AG09319 (cell line): ENCODE results near the gene NPHS1.

ENCODE experiments used
- DNase-seq: peaks from one replicate; pipeline ENCODE4 v3.0.0-alpha.2; 2010; ENCODE audit warnings: low read depth; ENCODE audit errors: extremely low read depth
- CTCF ChIP-seq: IDR thresholded peaks from 2 replicates; pipeline ENCODE4 v1.5.1; 2011; ENCODE audit warnings: low read depth, mild to moderate bottlenecking, inconsistent platforms, low read length, moderate library complexity

The NPHS1 gene

DNA sequence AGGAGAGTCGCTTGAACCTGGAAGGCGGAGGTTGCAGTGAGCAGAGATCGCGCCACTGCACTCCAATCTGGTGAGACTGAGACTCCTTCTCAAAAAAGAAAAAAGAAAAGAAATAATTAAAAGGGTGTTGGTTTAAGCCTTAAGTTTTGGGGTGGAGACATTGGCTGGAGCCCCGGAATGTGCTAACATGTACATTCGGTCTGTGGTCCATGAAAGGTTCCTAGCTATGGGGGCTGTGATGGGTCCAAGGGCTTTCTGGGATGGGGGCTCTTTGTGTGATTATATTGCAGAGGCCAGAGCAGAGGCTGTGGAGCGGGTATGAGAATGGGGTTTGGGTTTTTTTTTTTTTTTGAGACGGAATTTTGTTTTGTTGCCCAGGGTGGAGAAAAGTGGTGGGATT lies 33.6 kb upstream of the NPHS1 start:
- no peak for TF ChIP-seq CTCF
- no peak for DNase-seq

DNA sequence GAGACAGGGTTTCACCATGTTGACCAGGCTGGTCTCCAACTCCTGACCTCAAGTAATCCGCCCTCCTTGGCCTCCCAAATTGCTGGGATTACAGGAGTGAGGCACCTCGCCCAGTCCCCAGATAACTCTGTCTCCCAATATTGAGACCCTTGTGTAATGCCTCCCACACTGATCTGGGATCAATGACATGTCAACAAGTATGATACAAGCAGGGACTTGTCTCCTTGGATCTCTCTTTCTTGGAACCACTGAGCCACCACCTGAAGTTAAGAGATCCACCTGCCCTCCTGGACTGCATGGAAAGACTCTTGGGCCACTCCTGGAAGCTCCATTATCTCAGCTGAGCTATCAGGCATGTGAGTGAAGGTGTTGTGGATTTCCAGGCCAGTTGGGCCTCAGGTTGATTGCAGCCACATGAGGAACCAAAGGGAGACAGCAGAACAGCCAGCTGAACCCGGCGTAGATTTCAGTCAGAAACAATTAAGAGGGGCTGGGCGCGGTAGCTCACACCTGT lies 33.0 kb upstream of the NPHS1 start:
- no peak for TF ChIP-seq CTCF
- no peak for DNase-seq

GRCh38 chr19:35883882-35884281 lies 31.6 kb upstream of the NPHS1 start:
- no peak for TF ChIP-seq CTCF
- no peak for DNase-seq

GRCh38 chr19:35882114-35882832 lies 30.0 kb upstream of the NPHS1 start:
- TF ChIP-seq CTCF = peak; percentile 54
- peak; percentile 64 for DNase-seq

GRCh38 chr19:35879770-35880317 lies 27.5 kb upstream of the NPHS1 start:
- no peak for TF ChIP-seq CTCF
- DNase-seq = no peak

DNA sequence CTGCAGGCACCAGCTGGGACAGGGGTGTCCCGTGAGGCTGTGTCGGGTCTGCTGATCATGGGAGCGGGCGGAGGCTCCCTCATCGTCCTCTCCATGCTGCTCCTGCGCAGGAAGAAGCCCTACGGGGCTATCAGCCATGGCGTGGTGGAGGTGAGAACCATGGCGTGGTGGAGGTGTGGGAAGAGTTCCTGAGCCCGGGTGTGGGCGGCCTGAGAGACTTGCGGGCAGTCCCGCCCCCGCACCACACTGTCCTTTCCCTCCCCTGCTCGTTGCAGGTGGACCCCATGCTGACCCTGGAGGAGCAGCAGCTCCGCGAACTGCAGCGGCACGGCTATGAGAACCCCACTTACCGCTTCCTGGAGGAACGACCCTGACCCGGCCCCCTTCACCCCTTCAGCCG lies 26.8 kb upstream of the NPHS1 start:
- TF ChIP-seq CTCF = no peak
- DNase-seq = no peak

DNA sequence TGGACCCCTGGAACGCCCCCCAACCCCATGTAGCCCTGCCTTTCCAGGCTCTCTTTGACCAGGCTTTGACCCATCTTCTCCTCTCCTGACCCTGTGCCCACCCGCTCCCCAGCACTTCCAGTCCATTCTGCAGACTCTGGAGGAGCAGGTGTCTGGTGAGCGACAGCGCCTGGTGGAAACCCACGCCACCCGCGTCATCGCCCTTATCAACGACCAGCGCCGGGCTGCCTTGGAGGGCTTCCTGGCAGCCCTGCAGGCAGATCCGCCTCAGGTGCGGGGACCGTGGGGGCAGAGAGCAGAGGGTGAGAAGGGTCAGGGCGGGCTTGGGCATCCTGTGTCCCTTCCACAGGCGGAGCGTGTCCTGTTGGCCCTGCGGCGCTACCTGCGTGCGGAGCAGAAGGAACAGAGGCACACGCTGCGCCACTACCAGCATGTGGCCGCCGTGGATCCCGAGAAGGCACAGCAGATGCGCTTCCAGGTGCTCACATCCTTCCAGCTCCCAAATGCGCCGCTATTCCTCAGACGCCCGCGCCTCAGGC lies 22.2 kb upstream of the NPHS1 start:
- DNase-seq = no peak
- TF ChIP-seq CTCF = no peak
